Panc1 (cell line): ENCODE results near the gene SH3PXD2A. TPM values are rescaled to one million over a fixed set of nuclear protein-coding genes. Genes with fewer than 3 reads are reported as not detected.

Source experiments
- ATAC-seq: fragments of 200-7000 bp; cut with Tn5 transposase; 2 replicates; pipeline ENCODE4 v1.9.1; 2020; ENCODE audit warnings: mild to moderate bottlenecking, moderate library complexity
- BruUV-seq: library from RNA; stranded (reverse); fragments of 400-500 nt; replicated peaks from 2 replicates; lab custom pipeline; 2021; lab: Mats Ljungman, UMichigan
- CTCF ChIA-PET: fragments of 300-600 bp; sonication (Branson Sonifier 250); formaldehyde crosslinking; loops from one replicate; lab custom pipeline; 2022; ENCODE audit warnings: antibody characterized with exemption; lab: Charles Lee
- POLR2A ChIA-PET: fragments of 300-600 bp; sonication (Branson Sonifier 250); formaldehyde crosslinking; loops from one replicate; lab custom pipeline; 2022; ENCODE audit warnings: antibody characterized with exemption; lab: Charles Lee
- DNase-seq: peaks from one replicate; pipeline ENCODE4 v3.0.0-alpha.2; 2010; ENCODE audit warnings: low read depth, low spot score
- H3K27ac ChIP-seq: 2 replicates; pipeline ENCODE4 v1.5.1; 2011; ENCODE audit warnings: mild to moderate bottlenecking, low read length, inconsistent platforms
- H3K27me3 ChIP-seq: fragments of 200-500 bp; sonication (Bioruptor generic); 2 replicates; pipeline ENCODE4 v1.6.0; 2014; ENCODE audit warnings: low read length, inconsistent platforms; ENCODE audit not compliant: control insufficient read depth, insufficient read depth
- H3K36me3 ChIP-seq: fragments of 200-500 bp; sonication (Bioruptor generic); 2 replicates; pipeline ENCODE4 v1.5.1; 2014; ENCODE audit warnings: inconsistent platforms, mild to moderate bottlenecking, low read length, moderate library complexity; ENCODE audit not compliant: control insufficient read depth, insufficient read depth
- H3K4me1 ChIP-seq: 2 replicates; pipeline ENCODE4 v1.5.1; 2011; ENCODE audit warnings: inconsistent platforms, mild to moderate bottlenecking, low read length, moderate library complexity; ENCODE audit not compliant: control insufficient read depth, insufficient read depth
- H3K4me3 ChIP-seq, 2 experiments: 2 replicates each; pipeline ENCODE4 v1.5.1; 2011 to 2012; ENCODE audit warnings: low read depth in 2 of 2, low read length in 2 of 2, mild to moderate bottlenecking in 2 of 2, inconsistent platforms in 1 of 2, moderate library complexity in 1 of 2
- H3K9me3 ChIP-seq: fragments of 200-500 bp; sonication (Bioruptor generic); 2 replicates; pipeline ENCODE4 v1.5.1; 2014; ENCODE audit warnings: low read depth, mild to moderate bottlenecking, inconsistent platforms, low read length, moderate library complexity; ENCODE audit not compliant: control insufficient read depth, insufficient read depth
- CTCF ChIP-seq: fragments of 450-650 bp; IDR thresholded peaks from 2 replicates; pipeline ENCODE4 v1.5.1; 2017; ENCODE audit warnings: mild to moderate bottlenecking
- POLR2AphosphoS5 ChIP-seq: IDR thresholded peaks from 2 replicates; pipeline ENCODE4 v1.6.1; 2012; ENCODE audit warnings: mild to moderate bottlenecking, low read depth, low read length, moderate library complexity
- REST ChIP-seq, 2 experiments: IDR thresholded peaks; 2 replicates each; pipeline ENCODE4 v1.6.1; 2011 to 2012; ENCODE audit warnings: low read depth in 2 of 2, control low read depth in 1 of 2, low read length in 1 of 2, mild to moderate bottlenecking in 1 of 2, moderate library complexity in 1 of 2; ENCODE audit not compliant: insufficient read depth in 1 of 2
- SIN3A ChIP-seq: IDR thresholded peaks from 2 replicates; pipeline ENCODE4 v1.6.1; 2012; ENCODE audit warnings: low read depth, mild to moderate bottlenecking, low read length, moderate library complexity, borderline replicate concordance; ENCODE audit not compliant: insufficient read depth
- TCF7L2 ChIP-seq: IDR thresholded peaks from 2 replicates; pipeline ENCODE4 v1.6.1; 2011; ENCODE audit warnings: mild to moderate bottlenecking, low read depth, low read length, inconsistent platforms
- in situ Hi-C: cut with HindIII; loops from 2 replicates; pipeline ENCODE4 v1.10.0; 2016; ENCODE audit warnings: low sequenced_read_pairs, low pct_unique_long_range_greater_than_20kb
- intact Hi-C: fragments of 100-400 bp; cut with micrococcal nuclease; formaldehyde crosslinking; loops from one replicate; pipeline ENCODE4 v1.10.0; 2022; ENCODE audit not compliant: unreplicated experiment
- total RNA-seq: library from RNA; stranded (reverse); gene quantifications from one replicate; pipeline ENCODE4 v1.2.1, GENCODE V29; 2021; ENCODE audit not compliant: unreplicated experiment

Gene SH3PXD2A
- total RNA-seq, 1 experiment from 2014 or later: 5.7 TPM

- CTCF ChIA-PET: interaction anchor here (0.8 kb wide), 1 partner anchor 85 kb away, joined by 3 read pairs; no protein-coding TSS in a partner anchor
- in situ Hi-C loops (no loop called here), intact Hi-C loops (no loop called here)
- Histone ChIP-seq H3K27me3 (no peaks in the 10 kb centered on the region), H3K36me3 (no peaks in the 10 kb centered on the region), H3K4me3 (no peak overlapping the region), H3K9me3 (no peaks in the 10 kb centered on the region), H3K27ac (no peak overlapping the region), H3K4me1 (no peaks in the 10 kb centered on the region)
- ATAC-seq (no peak), DNase-seq (no peak)
- no TSS peak for BruUV-seq
- TF ChIP-seq REST (IDR thresholded peaks at IDR 0.05; ENCODE audit: insufficient read depth in 1 of 2, low read depth in 2 of 2, low read length in 1 of 2) (no peak), SIN3A (no peak), POLR2AphosphoS5 (no peak), TCF7L2 (no peak), CTCF (no peak)
- POLR2A ChIA-PET: no interaction called here
These were observed 254.3 kb downstream of the SH3PXD2A start for GRCh38 chr10:103600956-103601569.

GRCh38 chr10:103600325-103600724 lies 255.1 kb downstream of the SH3PXD2A start:
- intact Hi-C loops (no loop called here), in situ Hi-C loops (no loop called here)
- Histone ChIP-seq H3K9me3 (no peaks in the 10 kb centered on the region), H3K4me3 (no peak overlapping the region), H3K27me3 (no peaks in the 10 kb centered on the region), H3K4me1 (no peaks in the 10 kb centered on the region), H3K27ac (no peak overlapping the region), H3K36me3 (no peaks in the 10 kb centered on the region)
- no peak for DNase-seq
- no peak for TF ChIP-seq POLR2AphosphoS5
- no peak for TF ChIP-seq CTCF
- CTCF ChIA-PET: interaction anchor here (0.6 to 0.8 kb wide), 2 partner anchors 58 to 85 kb away, joined by 3 to 4 read pairs; no protein-coding TSS in a partner anchor
- POLR2A ChIA-PET: no interaction called here
- no peak for ATAC-seq
- BruUV-seq: no TSS peak
